NCI-H128 (cell line): ENCODE results near the gene GALNT7.

ENCODE experiments used
- DNase-seq: peaks from one replicate; lab custom pipeline; 2025; ENCODE audit not compliant: unreplicated experiment; lab: John Stamatoyannopoulos, UW

Gene GALNT7

GRCh38 chr4:173231916-173232315, 63.3 kb downstream of the GALNT7 start:
- no peak for DNase-seq

- no peak for DNase-seq
Measured at GRCh38 chr4:173233857-173234256, 65.2 kb downstream of the GALNT7 start.

- DNase-seq, result no peak
Measured at GRCh38 chr4:173235050-173235449, 66.4 kb downstream of the GALNT7 start.

GRCh38 chr4:173236301-173236700, 67.7 kb downstream of the GALNT7 start:
- DNase-seq, result no peak

GRCh38 chr4:173237152-173237551, 68.5 kb downstream of the GALNT7 start:
- DNase-seq, result no peak

GRCh38 chr4:173237762-173238161, 69.2 kb downstream of the GALNT7 start:
- no peak for DNase-seq

- no peak for DNase-seq
Measured at GRCh38 chr4:173240696-173241095, 72.1 kb downstream of the GALNT7 start.

- DNase-seq, result no peak
Measured at GRCh38 chr4:173242466-173243250, 74.0 kb downstream of the GALNT7 start.

- no peak for DNase-seq
Measured at GRCh38 chr4:173243321-173243720, 74.7 kb downstream of the GALNT7 start.

- no peak for DNase-seq
Measured at GRCh38 chr4:173243917-173244658, 75.5 kb downstream of the GALNT7 start.

GRCh38 chr4:173245952-173246351, 77.3 kb downstream of the GALNT7 start:
- DNase-seq, result no peak

- no peak for DNase-seq
Measured at GRCh38 chr4:173246719-173247118, 78.1 kb downstream of the GALNT7 start.

- DNase-seq, result no peak
Measured at GRCh38 chr4:173247321-173247720, 78.7 kb downstream of the GALNT7 start.

GRCh38 chr4:173248690-173249089, 80.1 kb downstream of the GALNT7 start:
- no peak for DNase-seq

- no peak for DNase-seq
Measured at GRCh38 chr4:173252024-173252935, 83.7 kb downstream of the GALNT7 start.

- no peak for DNase-seq
Measured at GRCh38 chr4:173253561-173253960, 85.0 kb downstream of the GALNT7 start.

GRCh38 chr4:173254646-173255045, 86.0 kb downstream of the GALNT7 start:
- DNase-seq, result no peak

- DNase-seq, result no peak
Measured at GRCh38 chr4:173256825-173257224, 88.2 kb downstream of the GALNT7 start.

- DNase-seq, result peak; percentile 36
Measured at GRCh38 chr4:173257732-173258717, 89.4 kb downstream of the GALNT7 start.

- DNase-seq, result no peak
Measured at GRCh38 chr4:173258866-173259265, 90.3 kb downstream of the GALNT7 start.
